Neural cell (in vitro differentiated cells): ENCODE data around the gene IFITM2.

Experiments
- CTCF ChIP-seq: fragments of 450-650 bp; IDR thresholded peaks from 2 replicates; pipeline ENCODE4 v1.5.1; 2014; ENCODE audit warnings: antibody characterized with exemption, mild to moderate bottlenecking, moderate library complexity; ENCODE audit not compliant: poor library complexity, severe bottlenecking
- EP300 ChIP-seq: fragments of 450-650 bp; conservative IDR thresholded peaks from 2 replicates; pipeline ENCODE4 v1.6.1; 2014; ENCODE audit warnings: antibody characterized with exemption, mild to moderate bottlenecking, moderate library complexity; ENCODE audit not compliant: poor library complexity, severe bottlenecking
- MXI1 ChIP-seq: fragments of 450-650 bp; conservative IDR thresholded peaks from 2 replicates; pipeline ENCODE4 v1.6.1; 2014; ENCODE audit warnings: antibody characterized with exemption, mild to moderate bottlenecking; ENCODE audit not compliant: poor library complexity, severe bottlenecking
- POLR2AphosphoS5 ChIP-seq: IDR thresholded peaks from 2 replicates; pipeline ENCODE4 v1.6.1; 2012

GRCh38 chr11:339963-340362, 32.3 kb downstream of the IFITM2 start:
- TF ChIP-seq CTCF (no peak), EP300 (no peak), POLR2AphosphoS5 (no peak), MXI1 (no peak)
